Fibroblast of pulmonary artery (primary cell): ENCODE results near the gene EIF4EBP2.

Experiments used
- DNase-seq: peaks from one replicate; pipeline ENCODE4 v3.0.0-alpha.2; 2010; ENCODE audit warnings: low read depth
- H3K4me3 ChIP-seq: replicated peaks from 2 replicates; pipeline ENCODE4 v1.5.1; 2011; ENCODE audit warnings: low read depth, mild to moderate bottlenecking, control low read depth, low read length, moderate library complexity
- CTCF ChIP-seq: IDR thresholded peaks from 2 replicates; pipeline ENCODE4 v1.5.1; 2011; ENCODE audit warnings: mild to moderate bottlenecking, control low read depth, low read length, inconsistent platforms; ENCODE audit errors: missing control alignments

Gene EIF4EBP2

GRCh38 chr10:70440296-70441160 lies 36.6 kb downstream of the EIF4EBP2 start:
- no peak for DNase-seq
- H3K4me3 ChIP-seq, result no peak overlapping the region
- TF ChIP-seq CTCF, result no peak

GRCh38 chr10:70441161-70441894 lies 37.4 kb downstream of the EIF4EBP2 start, which contains the start of gene NODAL:
Gene NODAL (minus strand): TSS chr10:70441681. CDS start chr10:70441667, 14 bp downstream.
- no peak within 1 kb of the TSS for H3K4me3 ChIP-seq
- no peak for TF ChIP-seq CTCF
- no peak for DNase-seq

GRCh38 chr10:70441895-70442309 lies 38.0 kb downstream of the EIF4EBP2 start:
- DNase-seq, result no peak
- no peak for TF ChIP-seq CTCF
- no peak overlapping the region for H3K4me3 ChIP-seq

- no peak for DNase-seq
- no peak for TF ChIP-seq CTCF
- H3K4me3 ChIP-seq, result no peak overlapping the region
Observed at GRCh38 chr10:70442332-70442988, 38.5 kb downstream of the EIF4EBP2 start.

GRCh38 chr10:70444744-70445143 lies 40.8 kb downstream of the EIF4EBP2 start:
- H3K4me3 ChIP-seq, result no peak overlapping the region
- no peak for TF ChIP-seq CTCF
- DNase-seq, result no peak

GRCh38 chr10:70445718-70446657 lies 42.0 kb downstream of the EIF4EBP2 start:
- no peak overlapping the region for H3K4me3 ChIP-seq
- peak; percentile 37 for DNase-seq
- TF ChIP-seq CTCF, result no peak
